HepG2 (cell line): ENCODE data around the gene COX4I1. TPM values are rescaled to one million over a fixed set of nuclear protein-coding genes. Genes with fewer than 3 reads are reported as not detected.

Experiments
- ATAC-seq: fragments of 200-7000 bp; cut with Tn5 transposase; 3 replicates; pipeline ENCODE4 v1.9.1; 2020; ENCODE audit warnings: mild to moderate bottlenecking, moderate library complexity
- BruUV-seq: library from RNA; stranded (reverse); fragments of 400-500 nt; replicated peaks from 2 replicates; lab custom pipeline; 2021; lab: Mats Ljungman, UMichigan
- CTCF ChIA-PET: fragments of 300-600 bp; formaldehyde crosslinking; extraction: SDS; loops from one replicate; lab custom pipeline; 2021; ENCODE audit warnings: low total read pairs, inconsistent platforms, low intra/inter-chr PET ratio; lab: Yijun Ruan, JAX
- POLR2A ChIA-PET: fragments of 350-600 bp; sonication (Branson Sonifier 250); formaldehyde crosslinking; loops from one replicate; lab custom pipeline; 2020; ENCODE audit warnings: antibody characterized with exemption, inconsistent platforms; lab: Yijun Ruan, JAX
- DNase-seq: peaks from one replicate; pipeline ENCODE4 v3.0.0-alpha.2; 2015; ENCODE audit warnings: low spot score
- FAIRE-seq: peaks from 3 replicates; lab custom pipeline; 2011; peaks lifted over from hg19 to GRCh38; lab: Jason Lieb, UNC
- H2AFZ ChIP-seq: one replicate; pipeline ENCODE4 v1.6.1; 2011; ENCODE audit warnings: low read length, inconsistent platforms
- H3K27ac ChIP-seq: fragments of 300-600 bp; 3 replicates; pipeline ENCODE4 v1.8.0; 2011; ENCODE audit warnings: mixed run types, mild to moderate bottlenecking, mixed read lengths, low read length, inconsistent platforms; ENCODE audit not compliant: insufficient read depth; ENCODE audit errors: extremely low read length
- H3K27me3 ChIP-seq, 2 experiments: fragments of 200-600 bp in 1 of 2; 2 replicates in 1 of 2; 3 replicates in 1 of 2; pipeline versions ENCODE4 v1.6.0 to v1.8.0; 2011; ENCODE audit warnings: low read length in 2 of 2, mild to moderate bottlenecking in 2 of 2, moderate library complexity in 2 of 2, inconsistent platforms in 1 of 2; ENCODE audit not compliant: insufficient read depth in 2 of 2, control insufficient read depth in 1 of 2
- H3K36me3 ChIP-seq, 2 experiments: fragments of 200-600 bp in 1 of 2; replicated peaks in 1 of 2; 2 replicates in 1 of 2; 3 replicates in 1 of 2; pipeline versions ENCODE4 v1.5.1 to v1.8.0; 2011; ENCODE audit warnings: low read length in 2 of 2, inconsistent platforms in 1 of 2; ENCODE audit not compliant: insufficient read depth in 2 of 2, control insufficient read depth in 1 of 2
- H3K4me1 ChIP-seq: 2 replicates; pipeline ENCODE4 v1.5.1; 2012; ENCODE audit warnings: low read length, inconsistent platforms; ENCODE audit not compliant: insufficient read depth
- H3K4me2 ChIP-seq: 2 replicates; pipeline ENCODE4 v1.6.0; 2011; ENCODE audit warnings: low read depth, low read length, inconsistent platforms
- H3K4me3 ChIP-seq, 3 experiments: fragments of 200-600 bp in 1 of 3; sonication (generic), shearing (Covaris generic) in 1 of 3; replicated peaks in 1 of 3; 2 replicates each; pipeline ENCODE4 v1.5.1; 2011 to 2016; ENCODE audit warnings: low read length in 3 of 3, inconsistent platforms in 2 of 3, low read depth in 2 of 3, mild to moderate bottlenecking in 2 of 3, control low read depth in 1 of 3, mixed read lengths in 1 of 3; ENCODE audit not compliant: insufficient read depth in 1 of 3
- H3K79me2 ChIP-seq: one replicate; pipeline ENCODE4 v1.6.1; 2011; ENCODE audit warnings: low read length, inconsistent platforms; ENCODE audit not compliant: insufficient read depth
- H3K9ac ChIP-seq: 2 replicates; pipeline ENCODE4 v1.6.0; 2011; ENCODE audit warnings: mild to moderate bottlenecking, low read depth, low read length, inconsistent platforms; ENCODE audit not compliant: insufficient read depth
- H3K9me3 ChIP-seq: 2 replicates; pipeline ENCODE4 v1.5.1; 2012; ENCODE audit warnings: mild to moderate bottlenecking, low read length
- H4K20me1 ChIP-seq: 2 replicates; pipeline ENCODE4 v1.6.0; 2011; ENCODE audit warnings: inconsistent platforms, mild to moderate bottlenecking, low read length, moderate library complexity; ENCODE audit not compliant: insufficient read depth
- BRD4 ChIP-seq: sonication (generic); formaldehyde crosslinking; IDR thresholded peaks from 2 replicates; pipeline ENCODE4 v1.4.0; 2020; ENCODE audit warnings: missing genetic modification reagents
- CBX1 ChIP-seq: IDR thresholded peaks from one replicate; pipeline ENCODE4 v1.6.1; 2016; ENCODE audit warnings: antibody characterized with exemption, low read depth
- EZH2 ChIP-seq: conservative IDR thresholded peaks from 2 replicates; pipeline ENCODE4 v1.6.1; 2012; ENCODE audit warnings: mild to moderate bottlenecking, low read depth, low read length, moderate library complexity
- FOXJ3 ChIP-seq: sonication (generic); formaldehyde crosslinking; IDR thresholded peaks from 2 replicates; pipeline ENCODE4 v1.4.0; 2020; ENCODE audit warnings: missing genetic modification reagents, mild to moderate bottlenecking, borderline replicate concordance
- HDAC2 ChIP-seq: sonication (generic); formaldehyde crosslinking; IDR thresholded peaks from 2 replicates; pipeline ENCODE4 v1.4.0; 2020; ENCODE audit warnings: missing genetic modification reagents
- HIC2 ChIP-seq: sonication (generic); formaldehyde crosslinking; IDR thresholded peaks from 2 replicates; pipeline ENCODE4 v1.9.0; 2022; ENCODE audit warnings: low read depth, missing genetic modification reagents
- HNRNPH1 ChIP-seq: fragments of 200-400 bp; formaldehyde crosslinking; optimal IDR thresholded peaks from 2 replicates; pipeline ENCODE3; 2017; ENCODE audit warnings: mild to moderate bottlenecking, low read depth, low read length
- KDM5A ChIP-seq: fragments of 200-600 bp; sonication (generic); IDR thresholded peaks from 2 replicates; pipeline ENCODE4 v1.7.0; 2018; ENCODE audit warnings: antibody characterized with exemption, mild to moderate bottlenecking, low read length, borderline replicate concordance
- LCORL ChIP-seq, 2 experiments: fragments of 450-650 bp in 1 of 2; sonication (generic) in 1 of 2; formaldehyde crosslinking in 1 of 2; IDR thresholded peaks; 2 replicates each; pipeline versions ENCODE4 v1.5.0 to v1.6.1; 2017 to 2020; ENCODE audit warnings: antibody characterized with exemption in 1 of 2, missing genetic modification reagents in 1 of 2
- NFE2L2 ChIP-seq: fragments of 150-350 bp; IDR thresholded peaks from 2 replicates; pipeline ENCODE4 v1.6.1; 2014; ENCODE audit warnings: low read length
- RCOR2 ChIP-seq: IDR thresholded peaks from 2 replicates; pipeline ENCODE4 v1.6.1; 2016; ENCODE audit warnings: missing biosample characterization, missing genetic modification reagents
- RXRB ChIP-seq: IDR thresholded peaks from 2 replicates; pipeline ENCODE4 v1.6.1; 2016; ENCODE audit warnings: borderline replicate concordance, missing genetic modification reagents, missing compliant biosample characterization
- SKI ChIP-seq: fragments of 450-650 bp; IDR thresholded peaks from one replicate; pipeline ENCODE4 v1.6.1; 2018; ENCODE audit warnings: mild to moderate bottlenecking; ENCODE audit not compliant: partially characterized antibody
- ZFY ChIP-seq: sonication (generic); formaldehyde crosslinking; IDR thresholded peaks from 2 replicates; pipeline ENCODE4 v1.4.0; 2020; ENCODE audit warnings: missing genetic modification reagents
- ZNF30 ChIP-seq: sonication (generic); formaldehyde crosslinking; IDR thresholded peaks from 2 replicates; pipeline ENCODE4 v1.5.0; 2020; ENCODE audit warnings: mild to moderate bottlenecking, missing genetic modification reagents
- ZNF619 ChIP-seq: sonication (generic); formaldehyde crosslinking; IDR thresholded peaks from 2 replicates; pipeline ENCODE4 v1.4.0; 2020; ENCODE audit warnings: mild to moderate bottlenecking, missing genetic modification reagents
- ZNF850 ChIP-seq: sonication (generic); formaldehyde crosslinking; conservative IDR thresholded peaks from 2 replicates; pipeline ENCODE4 v1.9.0; 2021; ENCODE audit warnings: mild to moderate bottlenecking, missing genetic modification reagents
- WGBS: methylation state at CpG from one replicate; pipeline ENCODE4 v1.1.6; 2017; ENCODE audit warnings: low lambda C conversion rate; 5-methylcytosine and 5-hydroxymethylcytosine counted together
- in situ Hi-C: cut with HindIII; loops from 2 replicates; pipeline ENCODE4 v1.10.0; 2017; ENCODE audit warnings: low pct_unique_long_range_greater_than_20kb; ENCODE audit not compliant: extremely low pct_ligation_motif_present
- intact Hi-C: fragments of 100-400 bp; cut with micrococcal nuclease; formaldehyde crosslinking; loops from one replicate; pipeline ENCODE4 v1.10.0; 2022; ENCODE audit not compliant: unreplicated experiment
- polyA plus RNA-seq, 8 experiments: library from polyadenylated mRNA; depleted of rRNA in 3 of 8; stranded (reverse) in 7 of 8; unstranded in 1 of 8; fragments of >200 nt; fragmentation: Illumina TruSeq in 4 of 8; extraction: Trizol in 4 of 8; gene quantifications; 2 replicates each; pipeline versions ENCODE4 v1.2.1 to v1.2.3, GENCODE V29; 2011 to 2016; ENCODE audit warnings: low read depth in 4 of 8, missing spikeins in 1 of 8, mixed read lengths in 1 of 8; ENCODE audit not compliant: insufficient read depth in 1 of 8
- total RNA-seq, 5 experiments: library from RNA; depleted of rRNA; stranded (reverse); fragments of >200 nt; fragmentation: Illumina TruSeq; extraction: Trizol; gene quantifications; 2 replicates each; pipeline ENCODE4 v1.2.3, GENCODE V29; 2016; ENCODE audit warnings: low read depth in 1 of 5
- TF ChIP-seq, protein P1 (sequence below), 2 experiments: sonication (generic) in 1 of 2; formaldehyde crosslinking in 1 of 2; IDR thresholded peaks; 2 replicates each; pipeline versions ENCODE4 v1.4.0 to v1.6.1; 2018 to 2020; ENCODE audit warnings: missing genetic modification reagents in 2 of 2, borderline replicate concordance in 1 of 2, low read depth in 1 of 2, mild to moderate bottlenecking in 1 of 2, missing biosample characterization in 1 of 2
- TF ChIP-seq, protein P2 (sequence below): IDR thresholded peaks from 2 replicates; pipeline ENCODE4 v1.6.1; 2016; ENCODE audit warnings: mild to moderate bottlenecking
- TF ChIP-seq, protein P3 (sequence below): IDR thresholded peaks from 2 replicates; pipeline ENCODE4 v1.6.1; 2016; ENCODE audit warnings: mild to moderate bottlenecking, missing biosample characterization, missing genetic modification reagents

COX4I1 gene
- total and polyA plus RNA-seq, 2 of the 13 experiments (the other 11 are each of a cell fraction or from before 2014, with no cell fraction given), result 658 to 902 TPM

- CTCF ChIA-PET, result no interaction called here
- Histone ChIP-seq H2AFZ (no peak overlapping the region), H4K20me1 (no peaks in the 10 kb centered on the region), H3K79me2 (no peaks in the 10 kb centered on the region), H3K9ac (no peak overlapping the region), H3K4me3 (no peak overlapping the region), H3K27me3 (peaks cover 9 to 43% of the 10 kb centered on the region in 2 experiments; a peak in 3 of 5 replicates), H3K4me1 (peaks cover 16% of the 10 kb centered on the region), H3K9me3 (no peaks in the 10 kb centered on the region), H3K36me3 (no peaks in the 10 kb centered on the region), H3K4me2 (no peak overlapping the region), H3K27ac (no peak overlapping the region)
- DNase-seq, result no peak
- FAIRE-seq, result no peak
- no peak for ATAC-seq
- BruUV-seq, result no TSS peak
- WGBS, result 62% methylated on average over 8 of the region's 10 CpGs
- intact Hi-C loops, result no loop called here
- POLR2A ChIA-PET, result no interaction called here
- TF ChIP-seq NFE2L2, result no peak
- no peak for TF ChIP-seq CBX1
- TF ChIP-seq, protein P1, sequence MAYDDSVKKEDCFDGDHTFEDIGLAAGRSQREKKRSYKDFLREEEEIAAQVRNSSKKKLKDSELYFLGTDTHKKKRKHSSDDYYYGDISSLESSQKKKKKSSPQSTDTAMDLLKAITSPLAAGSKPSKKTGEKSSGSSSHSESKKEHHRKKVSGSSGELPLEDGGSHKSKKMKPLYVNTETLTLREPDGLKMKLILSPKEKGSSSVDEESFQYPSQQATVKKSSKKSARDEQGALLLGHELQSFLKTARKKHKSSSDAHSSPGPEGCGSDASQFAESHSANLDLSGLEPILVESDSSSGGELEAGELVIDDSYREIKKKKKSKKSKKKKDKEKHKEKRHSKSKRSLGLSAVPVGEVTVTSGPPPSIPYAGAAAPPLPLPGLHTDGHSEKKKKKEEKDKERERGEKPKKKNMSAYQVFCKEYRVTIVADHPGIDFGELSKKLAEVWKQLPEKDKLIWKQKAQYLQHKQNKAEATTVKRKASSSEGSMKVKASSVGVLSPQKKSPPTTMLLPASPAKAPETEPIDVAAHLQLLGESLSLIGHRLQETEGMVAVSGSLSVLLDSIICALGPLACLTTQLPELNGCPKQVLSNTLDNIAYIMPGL (CRISPR knock-in tag; IDR thresholded peaks at IDR 0.05; ENCODE audit: borderline replicate concordance in 1 of 2, low read depth in 1 of 2), result no peak
- TF ChIP-seq RXRB (CRISPR knock-in tag), result no peak
- TF ChIP-seq ZNF30, result no peak
- TF ChIP-seq ZFY (CRISPR knock-in tag), result no peak
- TF ChIP-seq HDAC2, result no peak
- TF ChIP-seq LCORL (IDR thresholded peaks at IDR 0.05), result no peak
- no peak for TF ChIP-seq LCORL (CRISPR knock-in tag; IDR thresholded peaks at IDR 0.05)
- no peak for TF ChIP-seq ZNF619
- TF ChIP-seq, protein P2, sequence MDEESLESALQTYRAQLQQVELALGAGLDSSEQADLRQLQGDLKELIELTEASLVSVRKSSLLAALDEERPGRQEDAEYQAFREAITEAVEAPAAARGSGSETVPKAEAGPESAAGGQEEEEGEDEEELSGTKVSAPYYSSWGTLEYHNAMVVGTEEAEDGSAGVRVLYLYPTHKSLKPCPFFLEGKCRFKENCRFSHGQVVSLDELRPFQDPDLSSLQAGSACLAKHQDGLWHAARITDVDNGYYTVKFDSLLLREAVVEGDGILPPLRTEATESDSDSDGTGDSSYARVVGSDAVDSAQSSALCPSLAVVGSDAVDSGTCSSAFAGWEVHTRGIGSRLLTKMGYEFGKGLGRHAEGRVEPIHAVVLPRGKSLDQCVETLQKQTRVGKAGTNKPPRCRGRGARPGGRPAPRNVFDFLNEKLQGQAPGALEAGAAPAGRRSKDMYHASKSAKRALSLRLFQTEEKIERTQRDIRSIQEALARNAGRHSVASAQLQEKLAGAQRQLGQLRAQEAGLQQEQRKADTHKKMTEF (CRISPR knock-in tag), result no peak
- TF ChIP-seq HIC2, result no peak
- TF ChIP-seq BRD4, result no peak
- no peak for TF ChIP-seq SKI
- TF ChIP-seq EZH2, result no peak
- no peak for TF ChIP-seq KDM5A
- TF ChIP-seq HNRNPH1, result no peak
- TF ChIP-seq RCOR2 (CRISPR knock-in tag), result no peak
- TF ChIP-seq FOXJ3 (CRISPR knock-in tag), result no peak
- TF ChIP-seq, protein P3, sequence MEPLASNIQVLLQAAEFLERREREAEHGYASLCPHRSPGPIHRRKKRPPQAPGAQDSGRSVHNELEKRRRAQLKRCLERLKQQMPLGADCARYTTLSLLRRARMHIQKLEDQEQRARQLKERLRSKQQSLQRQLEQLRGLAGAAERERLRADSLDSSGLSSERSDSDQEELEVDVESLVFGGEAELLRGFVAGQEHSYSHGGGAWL (CRISPR knock-in tag), result no peak
- TF ChIP-seq ZNF850 (CRISPR knock-in tag), result no peak
- in situ Hi-C loops, result no loop called here
Observed at GRCh38 chr16:85840801-85841200, 41.3 kb downstream of the COX4I1 start.
